B cell (primary cell): ENCODE measurements around the gene ZNF157. TPM values are rescaled to one million over a fixed set of nuclear protein-coding genes. Genes with fewer than 3 reads are reported as not detected.

Experiments used
- ATAC-seq: fragments of 200-7000 bp; cut with Tn5 transposase; one replicate; pipeline ENCODE4 v1.10.0; 2021; ENCODE audit warnings: low read depth, mild to moderate bottlenecking, moderate number of reproducible peaks, moderate library complexity
- CTCF ChIA-PET: fragments of 350-600 bp; sonication (Branson Sonifier 250); formaldehyde crosslinking; loops from one replicate; lab custom pipeline; 2021; ENCODE audit warnings: antibody characterized with exemption, inconsistent platforms; lab: Charles Lee
- POLR2A ChIA-PET: fragments of 350-600 bp; sonication (Branson Sonifier 250); formaldehyde crosslinking; loops from one replicate; lab custom pipeline; 2021; ENCODE audit warnings: antibody characterized with exemption; lab: Charles Lee
- DNase-seq: peaks from one replicate; pipeline ENCODE4 v3.0.0; 2013
- H2AFZ ChIP-seq: 2 replicates; pipeline ENCODE4 v1.6.1; 2012; ENCODE audit warnings: mild to moderate bottlenecking, low read depth, low read length; ENCODE audit not compliant: insufficient read depth, poor library complexity, severe bottlenecking
- H3K27ac ChIP-seq, 2 donors: 1 replicate in 1 of 2; 2 replicates in 1 of 2; pipeline ENCODE4 v1.5.1; 2012 to 2013; ENCODE audit warnings: low read length in 2 of 2, mild to moderate bottlenecking in 2 of 2, moderate library complexity in 1 of 2
- H3K27me3 ChIP-seq, 4 experiments: fragments of 200-600 bp in 1 of 4; sonication (generic) in 1 of 4; replicated peaks in 1 of 4; 1 replicate in 2 of 4; 2 replicates in 2 of 4; pipeline versions ENCODE4 v1.6.1 to v1.7.0; 2013 to 2016; ENCODE audit warnings: low read length in 3 of 4, mild to moderate bottlenecking in 2 of 4, mixed read lengths in 1 of 4, moderate library complexity in 1 of 4; ENCODE audit not compliant: insufficient read depth in 4 of 4, control insufficient read depth in 3 of 4; ENCODE audit errors: control extremely low read depth in 1 of 4
- H3K36me3 ChIP-seq, 2 experiments: replicated peaks in 1 of 2; 1 replicate in 1 of 2; 2 replicates in 1 of 2; pipeline versions ENCODE4 v1.6.1 to v1.7.1; 2013; ENCODE audit warnings: low read length in 1 of 2; ENCODE audit not compliant: insufficient read depth in 2 of 2, control insufficient read depth in 1 of 2; ENCODE audit errors: control extremely low read depth in 1 of 2, extremely low read depth in 1 of 2
- H3K4me1 ChIP-seq, 2 donors: fragments of 200-600 bp in 1 of 2; sonication (generic) in 1 of 2; 1 replicate in 1 of 2; 2 replicates in 1 of 2; pipeline versions ENCODE4 v1.5.1 to v1.6.1; 2013 to 2017; ENCODE audit warnings: low read length in 2 of 2; ENCODE audit not compliant: control insufficient read depth in 2 of 2, insufficient read depth in 2 of 2
- H3K4me2 ChIP-seq: replicated peaks from 2 replicates; pipeline ENCODE3; 2012; ENCODE audit warnings: mild to moderate bottlenecking, low read depth, low read length; ENCODE audit not compliant: poor library complexity, severe bottlenecking
- H3K4me3 ChIP-seq, 5 experiments: fragments of 200-600 bp in 1 of 5; sonication (generic) in 1 of 5; 1 replicate in 3 of 5; 2 replicates in 2 of 5; pipeline versions ENCODE4 v1.5.1 to v1.7.0; 2011 to 2016; ENCODE audit warnings: low read length in 4 of 5, mild to moderate bottlenecking in 4 of 5, low read depth in 2 of 5, control low read depth in 1 of 5, moderate library complexity in 1 of 5; ENCODE audit not compliant: insufficient read depth in 1 of 5; ENCODE audit errors: control extremely low read depth in 1 of 5, extremely low read depth in 1 of 5
- H3K79me2 ChIP-seq: fragments of 200-600 bp; sonication (generic); one replicate; pipeline ENCODE4 v1.6.0; 2016; ENCODE audit warnings: low read length; ENCODE audit not compliant: control insufficient read depth, insufficient read depth
- H3K9ac ChIP-seq: fragments of 200-600 bp; sonication (generic); 2 replicates; pipeline ENCODE4 v1.6.1; 2017; ENCODE audit warnings: mild to moderate bottlenecking, low read length, moderate library complexity
- H3K9me3 ChIP-seq, 3 donors: one replicate each; pipeline versions ENCODE4 v1.6.1 to v1.7.1; 2013; ENCODE audit warnings: low read length in 2 of 3; ENCODE audit not compliant: control insufficient read depth in 2 of 3, insufficient read depth in 1 of 3; ENCODE audit errors: control extremely low read depth in 1 of 3
- H4K20me1 ChIP-seq: 2 replicates; pipeline ENCODE4 v1.6.0; 2012; ENCODE audit warnings: mild to moderate bottlenecking, low read length; ENCODE audit not compliant: insufficient read depth, control insufficient read depth, poor library complexity, severe bottlenecking
- H3K27ac Mint-ChIP-seq: one replicate; pipeline ENCODE4 v1.8.0; 2021; ENCODE audit warnings: mixed read lengths
- H3K27me3 Mint-ChIP-seq: one replicate; pipeline ENCODE4 v1.8.0; 2021; ENCODE audit warnings: mixed read lengths
- H3K4me1 Mint-ChIP-seq: one replicate; pipeline ENCODE4 v1.8.0; 2021; ENCODE audit warnings: mixed read lengths
- H3K4me3 Mint-ChIP-seq: one replicate; pipeline ENCODE4 v1.8.0; 2021; ENCODE audit warnings: mixed read lengths
- H3K9me3 Mint-ChIP-seq: one replicate; pipeline ENCODE4 v1.8.0; 2022; ENCODE audit warnings: mixed read lengths; ENCODE audit not compliant: insufficient read depth
- CTCF ChIP-seq: fragments of 200-600 bp; IDR thresholded peaks from one replicate; pipeline ENCODE4 v1.8.0; 2022; ENCODE audit warnings: antibody characterized with exemption, mild to moderate bottlenecking
- EZH2 ChIP-seq: IDR thresholded peaks from 2 replicates; pipeline ENCODE4 v1.6.1; 2012; ENCODE audit warnings: borderline replicate concordance, low read depth, mild to moderate bottlenecking, moderate library complexity, low read length; ENCODE audit not compliant: insufficient read depth, poor library complexity, severe bottlenecking
- WGBS: methylation state at CpG from one replicate; pipeline ENCODE4 v1.1.5; 2013; ENCODE audit warnings: missing lambda C conversion rate; ENCODE audit not compliant: insufficient coverage; 5-methylcytosine and 5-hydroxymethylcytosine counted together
- intact Hi-C: fragments of 100-400 bp; cut with micrococcal nuclease; formaldehyde crosslinking; loops from one replicate; pipeline ENCODE4 v1.10.0; 2022
- polyA plus RNA-seq: library from polyadenylated mRNA; depleted of rRNA; stranded (reverse); fragments of >200 nt; gene quantifications from 2 replicates; pipeline ENCODE4 v1.2.3, GENCODE V29; 2012
- total RNA-seq, 2 donors: library from RNA; stranded (reverse); fragments of 120-200 nt in 1 of 2; gene quantifications; 1 replicate in 1 of 2; 2 replicates in 1 of 2; pipeline versions ENCODE4 v1.2.3 to v1.2.4, GENCODE V29; 2013 to 2022

Gene ZNF157
- total and polyA plus RNA-seq, 2 donors (not counting 1 experiment from before 2014, with no cell fraction given) = 0.28 to 0.99 TPM

- no peak overlapping the region for H3K4me2 ChIP-seq
- H3K27me3 ChIP-seq = no peaks in the 10 kb centered on the region
- ChIA-PET CTCF (interaction anchor here (1.2 to 1.8 kb wide), 2 partner anchors 25 to 163 kb away, joined by 6 to 8 read pairs; no protein-coding TSS in a partner anchor), POLR2A (no interaction called here)
- Mint-ChIP-seq H3K9me3 (no peaks in the 10 kb centered on the region), H3K4me1 (peaks cover 24% of the 10 kb centered on the region), H3K4me3 (no peak overlapping the region), H3K27ac (no peak overlapping the region), H3K27me3 (no peaks in the 10 kb centered on the region)
- no peaks in the 10 kb centered on the region for H4K20me1 ChIP-seq
- no peak overlapping the region for H2AFZ ChIP-seq
- no peak for TF ChIP-seq EZH2
- TF ChIP-seq CTCF = no peak
- H3K4me1 ChIP-seq = peaks cover 17 to 22% of the 10 kb centered on the region in 2 donors
- intact Hi-C loops = loop anchor here (5.0 to 10.0 kb wide), 2 partner anchors 122 to 294 kb away; partner anchors contain the start of genes ELK1, UXT and ZNF41
- no peaks in the 10 kb centered on the region for H3K9me3 ChIP-seq
- no peaks in the 10 kb centered on the region for H3K36me3 ChIP-seq
- DNase-seq = no peak
- H3K27ac ChIP-seq = peak overlapping the region; percentile 86 to 92
- ATAC-seq = no peak
- no peaks in the 10 kb centered on the region for H3K79me2 ChIP-seq
- WGBS = 96% methylated on average over 3 of the region's 7 CpGs
- H3K4me3 ChIP-seq = no peak overlapping the region
- H3K9ac ChIP-seq = no peak overlapping the region
Measured at GRCh38 chrX:47360423-47361179, 9.8 kb upstream of the ZNF157 start.
